HG03095 (cell line): ENCODE results near the gene CLCNKB.

Experiments used
- ATAC-seq: cut with Tn5 transposase; IDR thresholded peaks from one replicate; pipeline ENCODE4 v1.9.1; 2021; ENCODE audit warnings: moderate library complexity; ENCODE audit not compliant: unreplicated experiment

CLCNKB gene

GRCh38 chr1:16072616-16073484 lies 29.3 kb downstream of the CLCNKB start:
- ATAC-seq, result no peak

DNA sequence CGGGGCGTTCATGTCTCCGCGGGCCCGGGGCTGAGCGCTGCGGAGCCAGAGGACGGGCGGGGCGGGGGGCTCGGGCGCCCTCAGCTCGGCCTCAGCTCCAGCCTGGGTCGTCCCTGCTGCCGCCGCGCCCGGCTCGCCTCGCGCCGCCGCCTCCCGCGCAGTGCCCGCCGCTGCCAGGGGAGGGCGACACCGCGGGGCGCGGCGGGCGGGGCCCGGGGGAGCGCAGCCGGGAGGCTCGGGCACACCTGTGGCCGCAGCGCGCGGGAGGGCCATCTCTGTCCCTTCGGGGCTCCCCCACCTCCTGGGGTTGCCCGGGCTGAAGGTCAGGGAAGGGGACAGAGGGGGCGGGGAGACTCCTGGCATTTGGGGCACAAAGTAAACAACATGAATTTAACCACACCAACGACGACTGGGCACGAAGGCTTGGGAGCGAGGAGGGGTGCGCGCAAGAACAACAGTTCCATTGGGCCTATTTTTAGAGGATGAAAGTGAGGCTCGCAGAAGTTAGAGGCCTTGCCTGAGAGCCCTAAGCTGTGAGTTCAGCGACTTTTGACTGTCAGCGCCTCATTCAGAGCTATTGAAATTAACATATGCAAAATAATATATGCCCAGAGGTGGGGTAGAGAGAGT lies 30.0 kb downstream of the CLCNKB start, which contains the start of gene FAM131C:
Gene FAM131C (minus strand): TSS at position 162 of the 630 bp plus-strand sequence. CDS start 209 bp downstream, outside the sequence.
- ATAC-seq, result no peak

- no peak for ATAC-seq
Measured at GRCh38 chr1:16074217-16074616, 30.6 kb downstream of the CLCNKB start.

DNA sequence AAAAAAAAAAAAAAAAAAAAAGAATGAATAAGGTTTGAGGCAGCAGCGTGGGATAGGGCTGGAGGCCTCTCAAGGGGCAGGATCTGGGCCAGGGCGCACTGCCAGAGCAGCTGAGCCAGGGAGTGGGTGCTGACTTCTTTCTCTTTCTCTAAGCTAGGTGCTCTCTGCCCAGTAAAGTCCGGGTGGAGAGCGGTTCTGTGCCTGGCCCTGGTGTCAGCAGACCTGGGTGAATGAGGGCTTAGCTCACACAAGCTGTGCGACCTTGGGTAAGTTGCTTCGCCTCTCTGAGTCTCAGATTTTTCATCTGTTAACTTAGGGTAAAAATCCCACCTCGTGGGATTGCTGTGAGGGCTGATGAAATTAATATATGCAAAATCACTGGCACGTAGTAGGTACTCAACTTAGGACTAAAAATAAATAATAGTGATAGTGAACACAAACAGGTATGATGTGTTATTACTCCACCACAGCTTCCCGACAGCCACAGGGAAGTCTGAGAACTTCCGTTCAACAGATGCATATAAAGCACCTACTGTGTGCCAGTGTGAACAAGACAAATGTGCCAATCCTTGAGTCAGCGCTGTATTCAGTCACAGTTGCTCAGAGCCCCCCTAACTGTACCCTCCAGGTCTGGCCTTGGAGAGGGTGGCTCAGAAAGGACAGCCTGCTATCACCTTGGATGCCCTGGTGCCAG lies 31.9 kb downstream of the CLCNKB start:
- no peak for ATAC-seq

DNA sequence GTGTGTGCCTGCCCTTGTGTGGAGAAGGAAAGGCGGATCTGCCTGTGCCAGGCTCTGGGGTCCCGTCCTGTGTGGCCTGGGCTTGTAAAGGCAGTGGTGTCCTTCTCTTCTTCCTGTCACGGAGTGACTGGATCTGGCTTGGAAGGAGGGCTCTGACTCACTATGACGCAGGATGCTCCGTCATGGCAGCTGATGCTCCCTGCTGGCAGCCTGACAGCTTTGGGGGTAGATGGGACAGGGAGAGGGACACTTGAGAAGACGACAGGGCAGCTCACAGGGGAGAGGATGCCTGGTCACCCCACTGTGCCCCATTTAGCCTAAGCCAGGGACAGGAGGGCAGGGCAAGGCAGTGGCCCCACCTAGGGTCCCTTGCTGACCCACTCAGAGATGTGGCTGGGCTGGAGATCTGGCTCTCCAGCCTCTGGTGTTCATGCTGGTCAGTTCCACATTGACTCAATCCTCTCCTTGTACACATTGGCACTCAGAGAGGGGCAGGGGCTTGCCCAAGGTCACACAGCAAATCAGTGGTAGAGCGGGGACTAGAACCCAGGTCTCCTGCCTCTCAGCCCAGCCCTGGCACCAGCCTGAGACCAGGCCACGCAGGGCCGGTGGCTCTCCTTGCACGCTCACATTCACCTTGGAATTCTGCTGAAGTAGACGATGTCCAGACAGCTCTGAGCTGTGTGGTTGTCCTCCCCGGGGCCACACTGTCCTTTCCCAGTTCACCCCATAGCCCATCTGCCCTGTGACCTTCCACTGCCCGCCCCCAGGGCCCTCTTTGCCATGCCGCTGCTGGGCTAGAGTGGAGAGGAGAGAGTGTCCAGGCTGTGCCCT lies 32.7 kb downstream of the CLCNKB start:
- no peak for ATAC-seq

DNA sequence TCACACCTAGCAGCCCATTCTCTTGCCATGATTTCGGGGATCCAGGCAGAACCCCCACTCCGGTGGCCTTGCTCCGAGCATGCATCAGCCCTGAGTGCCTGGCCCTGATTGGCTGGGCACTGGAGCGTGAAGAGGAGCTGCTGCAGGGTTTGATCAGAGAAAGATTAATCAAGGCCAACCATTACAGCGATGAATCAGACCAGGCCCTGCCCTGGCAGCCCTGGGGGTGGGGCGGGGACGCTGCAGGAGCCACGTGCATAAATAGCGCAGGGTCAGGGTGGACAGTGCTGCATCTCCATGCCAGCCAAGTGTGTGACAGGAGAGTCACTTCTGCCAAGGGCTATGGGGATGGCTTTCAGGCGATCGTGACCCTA lies 33.3 kb downstream of the CLCNKB start:
- no peak for ATAC-seq

DNA sequence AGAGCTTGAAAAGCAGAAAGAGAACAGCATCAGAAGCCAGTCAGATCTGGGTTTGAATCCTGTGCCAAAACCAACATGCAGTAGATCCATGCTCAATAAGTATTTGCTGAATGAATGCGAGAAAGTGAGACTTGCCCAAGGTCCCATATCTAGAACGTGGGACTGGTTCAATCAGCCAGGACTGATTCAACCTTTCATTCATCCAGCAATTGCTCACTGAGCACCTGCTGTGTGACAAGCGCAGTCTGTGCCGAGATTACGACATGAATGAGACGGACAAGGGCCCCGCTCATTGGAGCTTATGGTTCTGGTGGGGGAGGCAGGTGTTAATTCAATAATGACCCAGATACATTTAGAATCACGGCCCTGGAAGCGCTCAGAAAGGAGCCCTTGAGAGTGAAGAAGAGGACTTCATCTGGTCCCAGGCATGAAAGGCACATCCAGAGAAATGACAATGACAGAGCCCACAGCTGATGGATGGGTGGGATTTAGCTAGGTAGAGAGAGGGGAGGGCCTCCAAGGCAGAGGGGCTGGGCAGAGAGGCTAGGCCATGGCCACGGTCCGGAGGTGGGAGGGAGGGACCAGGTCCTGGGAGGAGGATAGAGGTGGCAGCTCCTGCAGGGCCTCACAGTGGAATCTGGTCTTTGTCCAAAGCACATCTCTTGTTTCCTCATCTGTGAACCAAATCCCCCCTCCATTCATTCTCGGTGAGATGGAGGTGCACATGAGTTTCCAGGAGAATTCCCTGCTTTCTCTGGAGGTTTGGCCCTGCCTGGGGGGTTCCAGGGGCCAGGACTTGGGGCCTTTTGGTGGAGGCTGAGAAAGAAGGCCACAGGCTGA lies 34.0 kb downstream of the CLCNKB start:
- ATAC-seq, result no peak

DNA sequence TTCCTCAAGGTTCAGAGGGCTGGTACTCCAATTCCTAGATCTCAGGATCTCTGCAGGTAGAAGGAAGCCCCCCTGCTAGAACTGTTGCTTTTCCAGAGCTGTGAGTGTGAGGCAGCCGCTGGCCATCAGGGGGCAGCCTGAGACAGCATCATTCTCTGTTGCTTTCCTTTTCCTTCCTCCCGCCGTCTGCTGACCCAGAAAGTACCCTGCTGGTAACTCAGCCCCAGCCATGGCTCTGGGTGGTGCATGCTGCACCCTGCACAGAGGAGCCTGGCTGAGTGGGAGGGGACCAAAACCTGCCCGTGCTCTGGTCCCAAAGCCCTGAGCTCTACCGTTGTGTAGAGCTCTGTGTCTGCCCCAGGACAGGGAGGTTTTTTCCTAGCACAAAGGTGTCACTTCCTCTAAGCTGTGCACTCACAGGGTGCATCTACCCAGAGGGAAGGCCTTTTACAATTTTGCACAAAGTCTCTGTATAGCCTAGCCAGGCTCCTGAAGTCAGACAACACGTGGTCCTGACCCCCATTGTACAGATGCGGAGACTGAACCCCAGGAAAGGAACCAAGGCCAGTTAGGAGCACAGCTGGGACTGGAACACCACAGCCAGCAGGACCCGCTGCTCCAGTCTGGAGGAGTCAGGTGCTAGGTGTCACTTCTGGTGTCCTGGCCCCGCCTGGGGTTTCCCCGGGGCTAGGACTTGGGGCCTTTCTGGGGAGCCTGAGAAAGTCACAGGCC lies 35.5 kb downstream of the CLCNKB start:
- no peak for ATAC-seq

GRCh38 chr1:16080422-16081150 lies 37.0 kb downstream of the CLCNKB start:
- no peak for ATAC-seq

DNA sequence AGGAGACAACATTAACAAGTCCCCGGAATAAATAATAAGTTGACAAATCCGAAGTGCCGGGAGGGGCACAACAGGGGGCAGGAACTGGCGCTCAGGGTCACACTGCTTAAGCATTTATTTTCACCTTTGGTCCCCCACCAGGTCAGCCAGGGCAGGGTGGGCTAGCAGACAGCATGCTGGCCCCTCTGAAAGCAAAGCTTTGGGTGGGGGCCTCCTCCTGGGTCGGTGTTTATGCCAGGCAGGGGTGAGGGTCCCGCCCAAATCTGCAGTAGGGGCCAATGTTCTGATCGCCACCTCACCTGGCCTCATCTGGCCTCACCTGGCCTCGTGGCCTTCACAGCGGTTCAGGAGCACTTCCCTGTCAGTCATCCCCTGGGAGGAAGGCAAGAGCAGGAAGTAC lies 38.1 kb downstream of the CLCNKB start:
- ATAC-seq, result no peak

DNA sequence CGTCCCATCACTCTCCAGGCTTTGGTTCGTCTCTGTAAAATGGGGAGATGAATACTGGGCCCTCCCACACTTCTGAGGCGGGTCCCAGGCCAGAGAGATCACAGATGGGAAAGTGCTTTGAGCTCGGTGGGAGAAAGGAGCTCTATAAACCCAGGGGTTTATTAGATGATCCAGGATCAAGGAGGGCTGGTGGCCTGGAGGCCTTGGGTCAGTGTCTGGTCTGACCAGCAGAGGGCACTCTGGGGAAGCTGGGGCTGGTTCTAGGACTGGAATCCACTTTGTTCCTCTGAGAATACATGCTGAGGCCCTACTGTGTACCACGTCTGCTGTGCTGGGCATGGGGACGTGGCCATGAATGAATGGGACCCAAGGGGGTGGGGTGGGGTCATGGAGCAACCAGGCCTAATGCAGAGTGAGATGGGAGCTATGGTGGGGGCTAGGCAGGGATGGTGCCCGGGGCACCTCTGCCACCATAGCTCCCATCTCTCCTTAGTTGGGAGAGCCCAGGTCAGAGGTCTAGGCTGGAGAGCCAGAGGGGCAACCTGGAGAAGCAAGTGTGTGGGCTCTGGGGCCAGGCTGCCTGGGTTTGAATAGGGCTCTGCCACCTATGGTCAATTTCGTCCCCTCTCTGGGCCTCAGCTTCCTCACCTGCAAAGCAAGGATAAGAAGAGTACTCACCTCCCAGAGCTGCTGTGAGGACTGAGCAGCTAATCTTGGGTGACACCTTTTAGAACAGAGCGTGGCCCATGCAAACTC lies 38.9 kb downstream of the CLCNKB start:
- no peak for ATAC-seq

DNA sequence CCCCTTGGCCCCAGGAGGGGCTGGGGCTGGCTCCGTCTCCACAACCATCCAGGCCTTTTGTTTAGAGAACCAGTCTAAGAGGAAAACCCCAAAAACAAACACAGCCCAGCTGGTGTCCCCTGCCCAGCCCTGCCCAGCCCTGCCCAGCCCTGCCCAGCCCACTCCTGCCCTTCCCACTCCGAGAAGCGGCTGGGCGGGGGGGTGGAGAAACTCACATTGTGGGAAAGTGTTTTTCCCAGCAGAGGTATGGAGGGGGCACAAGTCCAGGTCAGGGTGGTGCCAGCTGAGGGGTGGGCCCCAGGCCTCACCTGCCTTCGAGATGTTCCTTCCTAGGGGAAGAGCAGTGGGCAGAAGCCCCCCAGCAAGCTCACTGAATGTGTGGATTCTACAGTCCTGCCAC lies 39.9 kb downstream of the CLCNKB start:
- ATAC-seq, result no peak

DNA sequence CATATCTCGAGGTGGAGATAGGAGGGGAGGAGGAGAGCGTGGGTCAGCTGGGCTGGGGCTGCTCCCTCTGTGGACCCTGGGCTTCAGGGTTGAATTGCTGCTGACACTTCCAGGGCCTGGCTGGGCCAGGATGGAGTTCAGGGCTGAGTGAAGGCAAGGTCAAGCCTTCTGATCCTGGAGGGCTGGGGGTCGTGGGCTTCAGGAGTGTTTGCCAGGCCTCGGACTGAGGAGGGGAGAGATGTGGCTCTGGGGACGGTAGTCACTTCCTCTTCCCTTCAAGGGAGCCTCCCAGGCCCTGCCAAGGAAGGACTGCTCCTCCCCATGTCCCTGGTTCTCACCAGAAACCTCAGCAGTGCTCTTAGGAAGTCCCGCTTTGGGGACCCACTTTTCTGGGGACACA lies 41.9 kb downstream of the CLCNKB start:
- no peak for ATAC-seq

GRCh38 chr1:16087733-16088132 lies 44.2 kb downstream of the CLCNKB start:
- ATAC-seq, result no peak

DNA sequence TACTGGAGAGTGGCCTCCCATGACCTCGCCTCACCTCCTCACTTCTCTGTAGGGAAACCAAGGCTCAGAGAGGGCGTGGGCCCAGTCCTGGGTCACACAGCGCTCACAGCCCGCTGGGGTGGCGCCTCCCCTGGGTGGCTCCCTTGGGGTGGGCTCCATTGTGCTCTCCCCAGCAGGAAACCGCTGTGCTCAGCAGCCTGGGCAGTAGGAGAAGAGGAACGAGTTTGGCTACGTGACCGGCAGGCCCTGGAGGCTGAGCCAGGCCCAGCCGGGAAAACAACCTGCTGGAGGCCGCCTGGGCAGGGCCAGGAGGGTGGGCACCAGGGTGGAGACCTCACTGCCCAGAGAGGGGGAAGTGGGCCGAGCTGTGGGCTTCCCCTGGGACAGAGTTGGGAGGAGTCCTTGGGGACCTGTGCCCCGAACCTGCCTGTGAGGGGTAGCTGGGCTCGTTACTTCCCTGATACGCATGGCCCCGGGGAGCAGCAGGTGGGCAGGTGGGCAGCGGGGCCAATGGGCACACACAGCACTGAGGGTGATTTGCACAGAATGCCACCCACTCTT lies 44.8 kb downstream of the CLCNKB start:
- ATAC-seq, result no peak

DNA sequence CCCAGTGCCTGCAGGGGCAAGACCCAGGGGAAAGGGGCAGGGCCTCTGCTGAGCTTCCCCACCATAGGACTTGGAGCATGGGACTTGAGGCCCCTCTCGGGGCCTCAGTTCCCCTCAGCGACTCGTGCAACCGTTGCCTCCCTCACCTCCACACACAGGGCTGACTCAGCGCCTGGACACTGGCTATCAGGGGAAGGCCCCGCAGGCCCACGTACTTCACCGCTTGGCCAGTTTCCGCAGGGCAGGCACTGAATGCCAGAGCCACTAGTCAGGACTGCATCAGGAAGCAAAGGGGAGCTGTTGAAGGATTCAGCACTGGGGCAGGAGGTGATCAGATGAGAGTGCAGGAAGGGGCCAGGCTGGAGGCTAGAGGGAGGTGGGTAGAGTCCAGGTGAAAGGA lies 45.4 kb downstream of the CLCNKB start:
- ATAC-seq, result no peak

- no peak for ATAC-seq
Measured at GRCh38 chr1:16090076-16090826, 46.7 kb downstream of the CLCNKB start.
